H1 (cell line): ENCODE measurements around the gene CDKN1A. TPM values are rescaled to one million over a fixed set of nuclear protein-coding genes. Genes with fewer than 3 reads are reported as not detected.

Source experiments
- CHD7 ChIP-seq: fragments of 300-600 bp; sonication (generic); IDR thresholded peaks from 2 replicates; pipeline ENCODE4 v1.7.1; 2012; ENCODE audit warnings: low read length, moderate library complexity, mild to moderate bottlenecking, inconsistent platforms; ENCODE audit not compliant: insufficient replicate concordance
- HDAC6 ChIP-seq: IDR thresholded peaks from one replicate; pipeline ENCODE4 v1.7.1; 2012; ENCODE audit warnings: low read depth, mild to moderate bottlenecking, inconsistent platforms, low read length, moderate library complexity
- polyA plus RNA-seq, 7 experiments: library from polyadenylated mRNA; depleted of rRNA in 3 of 7; stranded (reverse) in 5 of 7; unstranded in 2 of 7; fragments of >200 nt in 5 of 7; fragments of 200-250 nt in 2 of 7; gene quantifications; 1 replicate in 5 of 7; 2 replicates in 1 of 7; 4 replicates in 1 of 7; pipeline versions ENCODE4 v1.2.1 to v1.2.3, GENCODE V29; 2011 to 2013; ENCODE audit warnings: missing spikeins in 2 of 7, mixed read lengths in 2 of 7
- total RNA-seq: library from RNA; stranded (reverse); fragmentation: NEBNext Ultra II Directional; extraction: Animal tissue kit (Norgen Biotek cat#: 25700); gene quantifications from 2 replicates; pipeline ENCODE4 v1.2.1, GENCODE V29; 2021

Gene CDKN1A
- total and polyA plus RNA-seq, 2 of the 8 experiments (the other 6 are each of a cell fraction or from before 2014, with no cell fraction given): 15.2 to 36.0 TPM

DNA sequence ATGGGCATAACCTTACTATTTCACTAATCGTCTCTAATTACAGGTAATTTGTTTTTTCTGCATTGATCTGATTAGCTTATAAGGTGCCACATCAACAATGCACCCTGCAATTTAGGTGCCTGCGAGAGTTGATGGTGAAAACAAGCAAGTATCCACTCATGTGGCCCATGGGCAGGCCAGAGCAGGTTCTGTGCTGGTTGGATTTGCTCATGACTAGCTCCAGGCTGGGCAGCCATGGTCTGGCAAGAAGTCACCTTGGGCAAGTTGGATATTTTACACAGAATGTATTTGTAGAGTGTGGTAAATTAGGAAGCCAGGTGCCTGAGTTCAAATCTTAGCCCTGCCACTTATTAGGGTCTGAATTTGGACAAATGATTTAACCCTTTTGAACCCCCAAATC is 44.4 kb downstream of the CDKN1A start (continued):
- TF ChIP-seq CHD7 (no peak), HDAC6 (no peak)
